Measurements from ENCODE around the gene SYNPO2.
A peak's percentile ranks its signal among the peaks of the same experiment; 100 is the strongest.
"Not testable (repeated sequence)": the region's sequence is repeated elsewhere in the genome, so short reads cannot be mapped to it uniquely, and the experiment has no call there.

SYNPO2 gene

GRCh38 chr4:119035951-119036737 is 147.5 kb downstream of the SYNPO2 start:
- DNase-seq = no peak

- no peak for DNase-seq
Observed at GRCh38 chr4:119037709-119038108, 149.1 kb downstream of the SYNPO2 start.

- DNase-seq = peak; percentile 58
Observed at GRCh38 chr4:119038116-119038841, 149.6 kb downstream of the SYNPO2 start.

GRCh38 chr4:119039160-119039559 is 150.5 kb downstream of the SYNPO2 start:
- no peak for DNase-seq

GRCh38 chr4:119039779-119040178 is 151.1 kb downstream of the SYNPO2 start:
- DNase-seq = no peak

- no peak for DNase-seq
Observed at GRCh38 chr4:119040261-119040660, 151.6 kb downstream of the SYNPO2 start.

- peak; percentile 28 for DNase-seq
Observed at GRCh38 chr4:119040694-119041185, 152.1 kb downstream of the SYNPO2 start.

- no peak for DNase-seq
Observed at GRCh38 chr4:119041396-119041795, 152.7 kb downstream of the SYNPO2 start.

- peak; percentile 72 for DNase-seq
Observed at GRCh38 chr4:119041951-119042560, 153.4 kb downstream of the SYNPO2 start.

- no peak for DNase-seq
Observed at GRCh38 chr4:119046263-119046662, 157.6 kb downstream of the SYNPO2 start.

GRCh38 chr4:119047059-119047458 is 158.4 kb downstream of the SYNPO2 start:
- DNase-seq = not testable (repeated sequence)

- no peak for DNase-seq
Observed at GRCh38 chr4:119048446-119048845, 159.8 kb downstream of the SYNPO2 start.

GRCh38 chr4:119049342-119049741 is 160.7 kb downstream of the SYNPO2 start:
- no peak for DNase-seq

- no peak for DNase-seq
Observed at GRCh38 chr4:119050527-119051090, 162.0 kb downstream of the SYNPO2 start.

- DNase-seq = no peak
Observed at GRCh38 chr4:119053245-119053644, 164.6 kb downstream of the SYNPO2 start.

GRCh38 chr4:119053997-119054396 is 165.3 kb downstream of the SYNPO2 start:
- no peak for DNase-seq

GRCh38 chr4:119057417-119057816 is 168.8 kb downstream of the SYNPO2 start:
- no peak for DNase-seq

- DNase-seq = no peak
Observed at GRCh38 chr4:119059221-119059620, 170.6 kb downstream of the SYNPO2 start.

GRCh38 chr4:119067125-119067524 is 178.5 kb downstream of the SYNPO2 start:
- DNase-seq = not testable (repeated sequence)

- not testable (repeated sequence) for DNase-seq
Observed at GRCh38 chr4:119067670-119068360, 179.2 kb downstream of the SYNPO2 start.

- DNase-seq = no peak
Observed at GRCh38 chr4:119068529-119068962, 179.9 kb downstream of the SYNPO2 start.

GRCh38 chr4:119070301-119070700 is 181.6 kb downstream of the SYNPO2 start:
- no peak for DNase-seq
